IPS-15b (cell line): ENCODE measurements around the gene JAKMIP2.

Experiments
- H3K27me3 ChIP-seq: one replicate; pipeline ENCODE4 v1.6.1; 2013; ENCODE audit warnings: low read length; ENCODE audit not compliant: control insufficient read depth, insufficient read depth
- H3K36me3 ChIP-seq: one replicate; pipeline ENCODE4 v1.6.1; 2013; ENCODE audit warnings: low read length; ENCODE audit not compliant: control insufficient read depth, insufficient read depth
- H3K4me1 ChIP-seq: one replicate; pipeline ENCODE4 v1.6.1; 2013; ENCODE audit warnings: mild to moderate bottlenecking, low read length; ENCODE audit not compliant: control insufficient read depth, insufficient read depth
- H3K4me3 ChIP-seq: one replicate; pipeline ENCODE4 v1.5.1; 2013; ENCODE audit warnings: low read depth, low read length
- H3K9ac ChIP-seq: one replicate; pipeline ENCODE4 v1.6.1; 2013; ENCODE audit warnings: low read depth, mild to moderate bottlenecking, low read length
- H3K9me3 ChIP-seq: one replicate; pipeline ENCODE4 v1.6.1; 2013; ENCODE audit warnings: mild to moderate bottlenecking, low read length; ENCODE audit not compliant: control insufficient read depth, insufficient read depth

The JAKMIP2 gene

DNA sequence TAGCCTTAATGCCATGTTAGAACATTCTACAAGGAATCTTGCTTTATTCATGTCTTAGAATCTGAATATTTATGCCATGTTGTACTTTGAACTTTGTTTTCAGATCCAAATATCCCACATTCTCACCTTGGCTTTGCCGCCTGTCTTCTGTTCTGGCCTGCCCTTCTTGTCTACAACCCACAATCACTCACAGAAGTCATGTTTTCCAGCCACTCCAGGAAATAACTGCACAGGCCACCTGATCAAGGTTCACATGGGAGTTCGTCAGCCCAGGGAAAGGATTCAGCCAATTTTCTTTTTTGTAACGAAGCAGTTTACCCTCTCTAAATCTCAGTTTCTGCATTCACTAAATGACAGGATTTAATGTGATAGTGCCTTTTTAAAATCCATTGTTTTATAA is 70.5 kb downstream of the JAKMIP2 start:
- H3K4me3 ChIP-seq = no peak overlapping the region
- H3K27me3 ChIP-seq = no peaks in the 10 kb centered on the region
- H3K9ac ChIP-seq = no peak overlapping the region
- no peaks in the 10 kb centered on the region for H3K4me1 ChIP-seq
- no peaks in the 10 kb centered on the region for H3K36me3 ChIP-seq
- H3K9me3 ChIP-seq = no peaks in the 10 kb centered on the region

- no peaks in the 10 kb centered on the region for H3K4me1 ChIP-seq
- H3K27me3 ChIP-seq = no peaks in the 10 kb centered on the region
- no peaks in the 10 kb centered on the region for H3K36me3 ChIP-seq
- H3K9me3 ChIP-seq = no peaks in the 10 kb centered on the region
- no peak overlapping the region for H3K9ac ChIP-seq
- no peak overlapping the region for H3K4me3 ChIP-seq
Measured at GRCh38 chr5:147711019-147711418, 71.5 kb downstream of the JAKMIP2 start.

- no peaks in the 10 kb centered on the region for H3K9me3 ChIP-seq
- no peaks in the 10 kb centered on the region for H3K36me3 ChIP-seq
- no peaks in the 10 kb centered on the region for H3K4me1 ChIP-seq
- no peak overlapping the region for H3K9ac ChIP-seq
- H3K27me3 ChIP-seq = no peaks in the 10 kb centered on the region
- no peak overlapping the region for H3K4me3 ChIP-seq
Measured at GRCh38 chr5:147708708-147709107, 73.8 kb downstream of the JAKMIP2 start.

DNA sequence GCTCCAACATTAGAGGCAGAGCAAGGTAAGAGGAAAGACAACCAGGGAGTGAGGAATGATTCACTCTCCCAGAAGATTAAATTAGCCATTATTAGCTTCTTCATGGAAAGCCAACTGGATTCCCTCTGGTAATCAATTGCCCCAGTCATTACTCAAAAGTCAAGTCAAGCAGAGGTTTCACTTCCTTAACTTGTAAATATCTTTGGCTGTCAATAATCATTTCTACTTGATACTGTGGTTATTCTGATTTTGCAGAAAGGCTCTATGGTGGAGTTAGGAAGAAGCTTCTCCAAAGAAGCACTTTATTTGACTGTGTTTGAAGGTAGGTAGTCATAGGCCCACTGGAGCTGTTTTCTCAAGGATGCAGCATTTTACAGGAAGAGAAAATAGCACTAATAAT is 78.0 kb downstream of the JAKMIP2 start:
- Histone ChIP-seq H3K4me3 (no peak overlapping the region), H3K27me3 (no peaks in the 10 kb centered on the region), H3K4me1 (no peaks in the 10 kb centered on the region), H3K9me3 (no peaks in the 10 kb centered on the region), H3K9ac (no peak overlapping the region), H3K36me3 (no peaks in the 10 kb centered on the region)

- Histone ChIP-seq H3K27me3 (no peaks in the 10 kb centered on the region), H3K36me3 (no peaks in the 10 kb centered on the region), H3K4me3 (no peak overlapping the region), H3K9me3 (peaks cover 6% of the 10 kb centered on the region), H3K4me1 (no peaks in the 10 kb centered on the region), H3K9ac (no peak overlapping the region)
Measured at GRCh38 chr5:147701468-147701867, 81.1 kb downstream of the JAKMIP2 start.

GRCh38 chr5:147699496-147700088 is 82.9 kb downstream of the JAKMIP2 start:
- Histone ChIP-seq H3K4me3 (no peak overlapping the region), H3K4me1 (no peaks in the 10 kb centered on the region), H3K36me3 (no peaks in the 10 kb centered on the region), H3K9me3 (peaks cover 6% of the 10 kb centered on the region), H3K27me3 (no peaks in the 10 kb centered on the region), H3K9ac (no peak overlapping the region)

DNA sequence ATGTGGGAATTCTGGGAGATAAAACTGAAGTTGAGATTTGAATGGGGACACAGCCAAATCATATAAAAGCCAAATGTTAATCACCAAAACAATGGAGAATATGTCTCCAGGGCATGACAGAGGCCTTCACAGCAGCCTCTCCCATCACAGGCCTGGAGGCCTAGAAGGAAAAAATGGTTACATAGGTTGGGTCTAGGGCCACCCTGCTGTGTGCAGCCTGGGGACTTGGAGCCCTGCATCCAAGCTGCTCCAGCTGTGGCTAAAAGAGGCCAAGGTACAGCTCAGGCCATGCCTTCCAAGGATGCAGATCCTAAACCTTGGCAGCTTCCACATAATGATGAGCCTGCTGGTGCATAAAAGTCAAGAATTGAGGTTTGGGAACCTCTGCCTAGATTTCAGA is 85.1 kb downstream of the JAKMIP2 start:
- no peaks in the 10 kb centered on the region for H3K4me1 ChIP-seq
- H3K4me3 ChIP-seq = no peak overlapping the region
- no peaks in the 10 kb centered on the region for H3K27me3 ChIP-seq
- H3K9ac ChIP-seq = no peak overlapping the region
- H3K36me3 ChIP-seq = no peaks in the 10 kb centered on the region
- H3K9me3 ChIP-seq = peaks cover 6% of the 10 kb centered on the region

- Histone ChIP-seq H3K27me3 (no peaks in the 10 kb centered on the region), H3K4me3 (no peak overlapping the region), H3K9me3 (peaks cover 6% of the 10 kb centered on the region), H3K4me1 (peaks cover 3% of the 10 kb centered on the region), H3K36me3 (no peaks in the 10 kb centered on the region), H3K9ac (no peak overlapping the region)
Measured at GRCh38 chr5:147694772-147695171, 87.8 kb downstream of the JAKMIP2 start.

GRCh38 chr5:147693233-147693632 is 89.3 kb downstream of the JAKMIP2 start:
- H3K4me3 ChIP-seq = no peak overlapping the region
- H3K9me3 ChIP-seq = peaks cover 6% of the 10 kb centered on the region
- no peaks in the 10 kb centered on the region for H3K36me3 ChIP-seq
- H3K27me3 ChIP-seq = no peaks in the 10 kb centered on the region
- no peak overlapping the region for H3K9ac ChIP-seq
- H3K4me1 ChIP-seq = peaks cover 3% of the 10 kb centered on the region

DNA sequence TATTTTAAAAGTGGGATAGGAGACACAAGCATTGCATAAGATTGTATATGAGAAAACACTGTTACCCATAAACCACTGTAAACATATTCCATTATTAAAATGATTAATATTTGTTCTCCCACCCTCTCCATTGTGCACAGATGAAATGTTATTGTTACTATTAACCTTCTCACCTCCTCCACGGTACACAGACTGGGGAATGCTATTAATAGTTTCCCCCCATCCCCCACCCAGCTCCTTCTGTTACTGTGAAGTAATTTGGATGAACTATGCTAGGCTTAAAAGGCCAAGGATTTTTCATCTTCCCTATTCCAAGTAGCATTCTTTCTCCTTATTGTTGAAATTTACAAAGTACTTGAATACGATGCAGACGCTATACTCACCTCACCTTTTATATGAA is 91.4 kb downstream of the JAKMIP2 start:
- Histone ChIP-seq H3K9me3 (no peaks in the 10 kb centered on the region), H3K36me3 (no peaks in the 10 kb centered on the region), H3K27me3 (no peaks in the 10 kb centered on the region), H3K4me1 (peaks cover 3% of the 10 kb centered on the region), H3K9ac (no peak overlapping the region), H3K4me3 (no peak overlapping the region)

GRCh38 chr5:147690595-147690994 is 91.9 kb downstream of the JAKMIP2 start:
- Histone ChIP-seq H3K4me3 (no peak overlapping the region), H3K27me3 (no peaks in the 10 kb centered on the region), H3K9me3 (no peaks in the 10 kb centered on the region), H3K9ac (no peak overlapping the region), H3K4me1 (peaks cover 3% of the 10 kb centered on the region), H3K36me3 (no peaks in the 10 kb centered on the region)

DNA sequence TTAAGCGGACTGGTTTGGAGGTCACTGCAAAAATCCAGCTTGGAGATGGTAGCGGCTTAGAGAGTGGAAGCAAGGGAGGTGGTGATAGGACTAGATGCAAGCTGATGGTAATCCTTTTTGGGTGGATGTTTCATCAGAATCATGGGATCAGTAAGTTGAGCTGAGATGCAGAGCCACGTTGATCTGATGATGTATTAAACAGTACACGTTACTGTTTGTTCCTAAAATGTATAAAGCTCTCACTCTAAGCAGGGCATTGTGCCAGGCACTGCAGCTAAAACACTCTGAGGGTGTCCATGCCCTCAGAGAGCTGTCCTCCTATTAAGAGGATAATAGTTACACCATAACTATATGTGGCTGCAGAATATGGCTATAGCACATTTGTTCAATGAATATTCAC is 93.1 kb downstream of the JAKMIP2 start:
- H3K27me3 ChIP-seq = no peaks in the 10 kb centered on the region
- H3K4me1 ChIP-seq = peaks cover 3% of the 10 kb centered on the region
- no peak overlapping the region for H3K4me3 ChIP-seq
- H3K36me3 ChIP-seq = no peaks in the 10 kb centered on the region
- H3K9me3 ChIP-seq = no peaks in the 10 kb centered on the region
- H3K9ac ChIP-seq = no peak overlapping the region
